ENCODE data around the gene CD2BP2.
"Not testable (repeated sequence)": the region's sequence is repeated elsewhere in the genome, so short reads cannot be mapped to it uniquely, and the experiment has no call there.

Gene CD2BP2

GRCh38 chr16:30340621-30341020 lies 14.5 kb downstream of the CD2BP2 start:
- TF ChIP-seq CTCF (IDR thresholded peaks at IDR 0.05; ENCODE audit: low read length), result no peak
- TF ChIP-seq EZH2phosphoT487 (IDR thresholded peaks at IDR 0.05; ENCODE audit: low read length), result no peak
- TF ChIP-seq EZH2 (optimal IDR thresholded peaks at IDR 0.05; ENCODE audit: low read depth, low read length), result no peak
- peaks cover 13% of the 10 kb centered on the region for H3F3A ChIP-seq (ENCODE audit: insufficient read depth, low read length)
- no peaks in the 10 kb centered on the region for H4K20me1 ChIP-seq (ENCODE audit: insufficient read depth, low read length)
- H3K4me2 ChIP-seq (ENCODE audit: low read depth, low read length), result no peak overlapping the region
- H3K79me2 ChIP-seq (ENCODE audit: low read length), result 0 out of 2 replicates have a peak, but pooled peaks cover 6% of the 10 kb centered on the region
- H3K36me3 ChIP-seq (replicated peaks; ENCODE audit: insufficient read depth, low read length), result no peaks in the 10 kb centered on the region
- no peaks in the 10 kb centered on the region for H3K9me2 ChIP-seq (replicated peaks; ENCODE audit: insufficient read depth, low read length)
- no peak overlapping the region for H2AFZ ChIP-seq (ENCODE audit: low read length)
- H3K4me1 ChIP-seq (ENCODE audit: low read length), result peaks cover 21% of the 10 kb centered on the region
- H3K9me3 ChIP-seq (replicated peaks; ENCODE audit: insufficient read depth, low read length), result no peaks in the 10 kb centered on the region
- no peak overlapping the region for H3K27ac ChIP-seq (ENCODE audit: low read length)
- no peak overlapping the region for H3K9ac ChIP-seq (ENCODE audit: low read length)
- no peak for DNase-seq
- H3K4me3 ChIP-seq (ENCODE audit: low read length), result no peak overlapping the region
- H3K27me3 ChIP-seq (replicated peaks; ENCODE audit: insufficient read depth, low read length), result no peaks in the 10 kb centered on the region

DNA sequence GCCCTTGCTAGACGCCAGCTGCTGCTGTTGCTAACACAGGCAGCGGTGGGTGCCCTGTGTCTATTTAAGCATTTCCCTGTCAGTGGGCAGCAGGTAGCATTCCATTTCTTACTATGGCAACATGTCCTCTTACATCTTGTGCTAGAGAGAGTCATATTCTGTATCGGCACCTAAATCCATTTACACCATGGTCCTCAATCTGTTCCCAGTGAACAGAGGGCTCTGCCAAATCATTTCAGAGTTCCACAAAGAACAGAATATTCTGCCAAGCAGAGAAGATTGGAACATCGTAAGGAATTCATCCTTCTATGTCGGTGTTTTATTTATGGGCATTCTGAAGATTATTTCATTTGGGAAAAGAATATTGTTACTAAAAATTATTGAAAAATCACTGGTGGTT lies 16.4 kb downstream of the CD2BP2 start:
- H3K9ac ChIP-seq (ENCODE audit: low read length); H3K4me3 ChIP-seq (ENCODE audit: low read length); DNase-seq; H3K9me2 ChIP-seq (replicated peaks; ENCODE audit: insufficient read depth, low read length); H2AFZ ChIP-seq (ENCODE audit: low read length); H3K4me2 ChIP-seq (ENCODE audit: low read depth, low read length); H4K20me1 ChIP-seq (ENCODE audit: insufficient read depth, low read length); H3K79me2 ChIP-seq (ENCODE audit: low read length); H3K27ac ChIP-seq (ENCODE audit: low read length); H3K9me3 ChIP-seq (replicated peaks; ENCODE audit: insufficient read depth, low read length); H3K27me3 ChIP-seq (replicated peaks; ENCODE audit: insufficient read depth, low read length); H3K36me3 ChIP-seq (replicated peaks; ENCODE audit: insufficient read depth, low read length): not testable (repeated sequence)
- Histone ChIP-seq H3F3A (ENCODE audit: insufficient read depth, low read length) (peaks cover 16% of the 10 kb centered on the region), H3K4me1 (ENCODE audit: low read length) (peaks cover 18% of the 10 kb centered on the region)

GRCh38 chr16:30337964-30338357 lies 17.1 kb downstream of the CD2BP2 start:
- not testable (repeated sequence) for H3K79me2 ChIP-seq (ENCODE audit: low read length); H3K9me2 ChIP-seq (replicated peaks; ENCODE audit: insufficient read depth, low read length); H4K20me1 ChIP-seq (ENCODE audit: insufficient read depth, low read length); H3K4me2 ChIP-seq (ENCODE audit: low read depth, low read length); H3K27me3 ChIP-seq (replicated peaks; ENCODE audit: insufficient read depth, low read length); H3K9me3 ChIP-seq (replicated peaks; ENCODE audit: insufficient read depth, low read length); H2AFZ ChIP-seq (ENCODE audit: low read length); H3K27ac ChIP-seq (ENCODE audit: low read length); DNase-seq; H3K9ac ChIP-seq (ENCODE audit: low read length); H3K36me3 ChIP-seq (replicated peaks; ENCODE audit: insufficient read depth, low read length); H3K4me3 ChIP-seq (ENCODE audit: low read length)
- Histone ChIP-seq H3K4me1 (ENCODE audit: low read length) (peaks cover 14% of the 10 kb centered on the region), H3F3A (ENCODE audit: insufficient read depth, low read length) (peaks cover 13% of the 10 kb centered on the region)

DNA sequence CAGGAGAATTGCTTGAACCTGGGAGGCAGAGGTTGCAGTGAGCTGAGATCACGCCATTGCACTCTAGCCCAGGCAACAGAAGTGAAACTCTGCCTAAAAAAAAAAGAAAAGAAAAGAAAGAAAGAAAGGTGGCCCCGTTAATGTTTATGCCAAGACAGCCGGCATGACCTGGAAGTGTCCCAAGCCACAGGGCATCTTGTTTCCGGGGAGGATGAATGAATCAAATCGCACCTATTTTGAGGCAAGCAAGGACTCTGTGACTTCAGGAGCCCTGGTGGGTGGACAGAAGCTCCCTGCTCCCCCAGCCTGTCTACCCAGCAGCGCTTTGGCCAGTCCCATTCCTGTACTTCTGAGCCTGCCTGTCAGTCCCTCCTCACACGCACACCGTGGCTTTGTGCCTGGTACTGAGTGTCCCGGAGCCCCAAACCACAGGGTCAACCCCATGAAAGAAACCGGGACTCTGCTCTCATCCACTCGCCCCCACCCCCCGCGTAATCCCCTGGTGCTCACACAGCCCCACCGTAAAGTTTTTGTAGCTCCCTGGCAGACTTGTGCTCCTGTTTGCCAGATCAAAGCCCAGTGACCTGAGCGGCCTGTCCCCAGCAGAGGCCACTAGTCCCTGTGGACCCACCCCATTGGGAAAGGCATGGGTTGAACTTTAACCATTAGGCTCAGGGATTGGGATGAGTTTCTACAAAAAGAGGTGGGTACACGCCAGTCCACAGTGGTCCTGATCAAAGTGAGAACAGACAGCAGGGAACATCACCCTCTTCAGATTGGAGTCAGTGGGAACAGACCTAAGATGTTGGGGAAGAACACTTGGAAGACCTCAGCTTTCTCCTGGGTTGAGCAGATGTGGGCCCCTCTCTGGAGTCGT lies 19.3 kb downstream of the CD2BP2 start:
- peak; percentile 10 for DNase-seq
- no peaks in the 10 kb centered on the region for H3K27me3 ChIP-seq (replicated peaks; ENCODE audit: insufficient read depth, low read length)
- peak overlapping the region; percentile 59 for H2AFZ ChIP-seq (ENCODE audit: low read length)
- H4K20me1 ChIP-seq (ENCODE audit: insufficient read depth, low read length), result no peaks in the 10 kb centered on the region
- no peaks in the 10 kb centered on the region for H3K9me2 ChIP-seq (replicated peaks; ENCODE audit: insufficient read depth, low read length)
- H3K27ac ChIP-seq (ENCODE audit: low read length), result peak overlapping the region; percentile 79; the same call in 1 of the 2 replicates
- no peaks in the 10 kb centered on the region for H3K9me3 ChIP-seq (replicated peaks; ENCODE audit: insufficient read depth, low read length)
- peak overlapping the region; percentile 76 for H3K4me3 ChIP-seq (ENCODE audit: low read length)
- peaks cover 6% of the 10 kb centered on the region for H3K4me1 ChIP-seq (ENCODE audit: low read length)
- TF ChIP-seq EZH2 (optimal IDR thresholded peaks at IDR 0.05; ENCODE audit: low read depth, low read length) (no peak), CTCF (IDR thresholded peaks at IDR 0.05; ENCODE audit: low read length) (no peak), EZH2phosphoT487 (IDR thresholded peaks at IDR 0.05; ENCODE audit: low read length) (no peak)
- peak overlapping the region; percentile 85; the same call in 1 of the 2 replicates for H3K4me2 ChIP-seq (ENCODE audit: low read depth, low read length)
- H3K79me2 ChIP-seq (ENCODE audit: low read length), result peaks cover 20% of the 10 kb centered on the region
- peaks cover 8% of the 10 kb centered on the region for H3F3A ChIP-seq (ENCODE audit: insufficient read depth, low read length)
- no peaks in the 10 kb centered on the region for H3K36me3 ChIP-seq (replicated peaks; ENCODE audit: insufficient read depth, low read length)
- peak overlapping the region; percentile 47; the same call in 1 of the 2 replicates for H3K9ac ChIP-seq (ENCODE audit: low read length)

- H3K79me2 ChIP-seq (ENCODE audit: low read length), result peaks cover 26% of the 10 kb centered on the region
- H3K27ac ChIP-seq (ENCODE audit: low read length), result peak overlapping the region; percentile 79
- H3K4me2 ChIP-seq (ENCODE audit: low read depth, low read length), result peak overlapping the region; percentile 85; the same call in 1 of the 2 replicates
- peak overlapping the region; percentile 76 for H3K4me3 ChIP-seq (ENCODE audit: low read length)
- peak; percentile 70 for DNase-seq
- H3K9me2 ChIP-seq (replicated peaks; ENCODE audit: insufficient read depth, low read length); H3F3A ChIP-seq (ENCODE audit: insufficient read depth, low read length); H3K27me3 ChIP-seq (replicated peaks; ENCODE audit: insufficient read depth, low read length); H3K36me3 ChIP-seq (replicated peaks; ENCODE audit: insufficient read depth, low read length); H3K9me3 ChIP-seq (replicated peaks; ENCODE audit: insufficient read depth, low read length); H4K20me1 ChIP-seq (ENCODE audit: insufficient read depth, low read length); H3K4me1 ChIP-seq (ENCODE audit: low read length): not testable (repeated sequence)
- H2AFZ ChIP-seq (ENCODE audit: low read length), result peak overlapping the region; percentile 59
- peak overlapping the region; percentile 67 for H3K9ac ChIP-seq (ENCODE audit: low read length)
Observed at GRCh38 chr16:30335028-30335597, 20.0 kb downstream of the CD2BP2 start.

GRCh38 chr16:30334473-30334989 lies 20.6 kb downstream of the CD2BP2 start:
- H3F3A ChIP-seq (ENCODE audit: insufficient read depth, low read length); H4K20me1 ChIP-seq (ENCODE audit: insufficient read depth, low read length); H3K4me1 ChIP-seq (ENCODE audit: low read length); H2AFZ ChIP-seq (ENCODE audit: low read length); H3K27ac ChIP-seq (ENCODE audit: low read length); H3K9me2 ChIP-seq (replicated peaks; ENCODE audit: insufficient read depth, low read length); H3K36me3 ChIP-seq (replicated peaks; ENCODE audit: insufficient read depth, low read length); H3K27me3 ChIP-seq (replicated peaks; ENCODE audit: insufficient read depth, low read length); H3K9me3 ChIP-seq (replicated peaks; ENCODE audit: insufficient read depth, low read length): not testable (repeated sequence)
- peaks cover 29% of the 10 kb centered on the region for H3K79me2 ChIP-seq (ENCODE audit: low read length)
- peak overlapping the region; percentile 63 for H3K4me3 ChIP-seq (ENCODE audit: low read length)
- DNase-seq, result peak; percentile 86
- peak overlapping the region; percentile 24; the same call in 1 of the 2 replicates for H3K4me2 ChIP-seq (ENCODE audit: low read depth, low read length)
- H3K9ac ChIP-seq (ENCODE audit: low read length), result peak overlapping the region; percentile 42; the same call in 1 of the 2 replicates
